Measurements from ENCODE around the gene IDH2.
"Not testable (repeated sequence)": the region's sequence is repeated elsewhere in the genome, so short reads cannot be mapped to it uniquely, and the experiment has no call there.

Gene IDH2

GRCh38 chr15:90114451-90114901, 12.2 kb upstream of the IDH2 start:
- DNase-seq (ENCODE audit: low read depth, low spot score): no peak

GRCh38 chr15:90113166-90113565, 10.9 kb upstream of the IDH2 start:
- DNase-seq (ENCODE audit: low read depth, low spot score): no peak

- DNase-seq (ENCODE audit: low read depth, low spot score): not testable (repeated sequence)
These were observed 7.0 kb upstream of the IDH2 start for GRCh38 chr15:90109163-90109751.

GRCh38 chr15:90108038-90108437, 5.8 kb upstream of the IDH2 start:
- DNase-seq (ENCODE audit: low read depth, low spot score): not testable (repeated sequence)

GRCh38 chr15:90106522-90107117, 4.4 kb upstream of the IDH2 start:
- DNase-seq (ENCODE audit: low read depth, low spot score): peak; percentile 67

GRCh38 chr15:90105521-90105920, 3.3 kb upstream of the IDH2 start:
- no peak for DNase-seq (ENCODE audit: low read depth, low spot score)

GRCh38 chr15:90104551-90104950, 2.3 kb upstream of the IDH2 start:
- peak; percentile 60 for DNase-seq (ENCODE audit: low read depth, low spot score)

- DNase-seq (ENCODE audit: low read depth, low spot score): no peak
These were observed 1.5 kb upstream of the IDH2 start for GRCh38 chr15:90103701-90104329.

GRCh38 chr15:90101130-90101968, 919 bp downstream of the IDH2 start:
- peak; percentile 48 for DNase-seq (ENCODE audit: low read depth, low spot score)

GRCh38 chr15:90099868-90100831, 2.1 kb downstream of the IDH2 start:
- DNase-seq (ENCODE audit: low read depth, low spot score): no peak

- DNase-seq (ENCODE audit: low read depth, low spot score): no peak
These were observed 3.0 kb downstream of the IDH2 start for GRCh38 chr15:90099072-90099867.

- no peak for DNase-seq (ENCODE audit: low read depth, low spot score)
These were observed 4.8 kb downstream of the IDH2 start for GRCh38 chr15:90097475-90097874.

GRCh38 chr15:90095521-90095959, 6.7 kb downstream of the IDH2 start:
- peak; percentile 90 for DNase-seq (ENCODE audit: low read depth, low spot score)

GRCh38 chr15:90091156-90091931, 10.9 kb downstream of the IDH2 start:
- no peak for DNase-seq (ENCODE audit: low read depth, low spot score)

- DNase-seq (ENCODE audit: low read depth, low spot score): no peak
These were observed 11.9 kb downstream of the IDH2 start for GRCh38 chr15:90090226-90090848.

- peak; percentile 64 for DNase-seq (ENCODE audit: low read depth, low spot score)
These were observed 14.7 kb downstream of the IDH2 start for GRCh38 chr15:90087454-90088154.

GRCh38 chr15:90086868-90087268, 15.4 kb downstream of the IDH2 start:
- DNase-seq (ENCODE audit: low read depth, low spot score): peak; percentile 68

- DNase-seq (ENCODE audit: low read depth, low spot score): no peak
These were observed 16.7 kb downstream of the IDH2 start for GRCh38 chr15:90085565-90085964.
